GM03348 (cell line): ENCODE results near the gene SULF2.

Source experiments
- DNase-seq: peaks from one replicate; pipeline ENCODE4 v3.0.0; 2012; ENCODE audit warnings: low spot score

Gene SULF2

DNA sequence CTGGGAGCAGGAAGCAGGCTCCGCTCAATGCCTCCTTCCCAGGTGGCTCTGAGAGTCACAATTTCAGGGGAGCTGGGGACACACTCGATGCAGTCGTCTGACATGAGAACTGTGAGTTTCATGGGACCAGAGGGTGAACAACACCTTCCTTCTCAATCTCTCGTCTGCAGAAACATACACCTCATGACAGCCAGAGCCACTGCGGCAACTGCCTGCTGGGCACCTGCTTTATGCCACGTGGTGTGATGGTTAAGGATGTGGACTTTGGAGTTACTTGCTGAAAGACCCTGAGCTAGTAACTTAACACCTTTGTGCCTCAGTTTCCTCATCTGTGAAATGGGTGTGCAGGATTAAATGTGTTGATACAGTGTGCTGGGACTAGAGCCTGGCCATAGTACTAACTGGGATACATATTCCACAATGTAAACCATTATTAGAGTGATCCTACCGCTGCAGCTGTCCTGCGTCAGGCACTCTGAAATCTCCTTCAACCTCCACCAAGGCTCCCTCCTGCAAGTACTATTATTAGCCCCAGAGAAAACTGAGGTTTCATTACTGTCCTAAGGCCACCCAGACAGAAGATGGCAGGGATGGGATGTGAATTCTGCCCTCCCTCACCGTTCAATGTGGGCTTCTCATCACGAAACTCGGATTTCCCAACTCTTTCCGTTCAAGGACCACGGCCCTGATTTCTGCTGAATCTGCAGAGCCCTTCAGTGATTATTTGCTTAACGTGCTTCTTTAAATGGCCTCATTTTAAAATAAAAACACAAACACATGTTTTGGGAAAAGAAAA is 24.4 kb downstream of the SULF2 start:
- no peak for DNase-seq

DNA sequence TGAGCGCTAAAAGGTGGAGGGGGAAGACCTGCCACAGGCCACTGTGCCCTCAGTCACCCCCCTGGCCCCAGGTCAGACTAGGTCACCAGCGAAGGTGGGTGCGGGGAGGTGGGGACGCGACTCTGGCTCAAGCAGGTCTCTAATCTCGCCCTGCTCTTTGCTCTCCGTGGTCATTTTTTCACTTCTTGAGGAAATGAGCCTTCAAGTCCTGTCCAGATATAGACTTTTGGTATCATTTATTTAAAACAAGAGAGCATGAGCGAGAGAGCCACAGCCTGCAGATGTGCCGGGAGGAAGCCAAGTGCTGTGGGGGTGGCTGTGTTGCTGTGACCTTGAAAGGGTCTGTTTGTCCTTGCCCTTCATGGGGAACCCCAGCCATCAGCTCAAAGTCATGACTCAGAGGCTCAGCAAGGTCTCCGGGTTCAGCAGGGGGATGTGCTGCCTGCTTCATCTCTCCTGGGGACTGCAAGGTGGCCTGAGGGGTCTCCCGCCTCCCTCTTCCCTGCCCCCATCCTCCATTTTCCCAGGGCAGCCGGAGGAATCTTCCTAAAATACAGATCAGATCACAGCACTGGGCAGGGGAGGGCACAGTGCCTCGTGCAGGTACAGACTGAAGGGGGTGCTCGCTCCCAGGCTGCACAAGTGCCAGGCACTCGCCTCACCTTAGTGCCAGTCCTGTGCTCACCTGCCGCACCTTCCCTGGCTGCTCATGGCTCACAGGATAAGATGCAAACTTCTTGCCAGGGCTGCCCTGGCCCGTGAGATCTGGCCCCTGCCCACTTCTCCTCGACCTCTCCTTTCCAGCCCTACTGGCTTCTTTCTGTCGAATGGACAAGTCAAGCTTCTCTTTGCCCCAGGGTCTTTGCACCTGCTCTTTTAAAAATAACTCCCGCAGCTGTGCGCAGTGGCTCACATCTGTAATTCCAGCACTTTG is 26.5 kb downstream of the SULF2 start:
- no peak for DNase-seq

DNA sequence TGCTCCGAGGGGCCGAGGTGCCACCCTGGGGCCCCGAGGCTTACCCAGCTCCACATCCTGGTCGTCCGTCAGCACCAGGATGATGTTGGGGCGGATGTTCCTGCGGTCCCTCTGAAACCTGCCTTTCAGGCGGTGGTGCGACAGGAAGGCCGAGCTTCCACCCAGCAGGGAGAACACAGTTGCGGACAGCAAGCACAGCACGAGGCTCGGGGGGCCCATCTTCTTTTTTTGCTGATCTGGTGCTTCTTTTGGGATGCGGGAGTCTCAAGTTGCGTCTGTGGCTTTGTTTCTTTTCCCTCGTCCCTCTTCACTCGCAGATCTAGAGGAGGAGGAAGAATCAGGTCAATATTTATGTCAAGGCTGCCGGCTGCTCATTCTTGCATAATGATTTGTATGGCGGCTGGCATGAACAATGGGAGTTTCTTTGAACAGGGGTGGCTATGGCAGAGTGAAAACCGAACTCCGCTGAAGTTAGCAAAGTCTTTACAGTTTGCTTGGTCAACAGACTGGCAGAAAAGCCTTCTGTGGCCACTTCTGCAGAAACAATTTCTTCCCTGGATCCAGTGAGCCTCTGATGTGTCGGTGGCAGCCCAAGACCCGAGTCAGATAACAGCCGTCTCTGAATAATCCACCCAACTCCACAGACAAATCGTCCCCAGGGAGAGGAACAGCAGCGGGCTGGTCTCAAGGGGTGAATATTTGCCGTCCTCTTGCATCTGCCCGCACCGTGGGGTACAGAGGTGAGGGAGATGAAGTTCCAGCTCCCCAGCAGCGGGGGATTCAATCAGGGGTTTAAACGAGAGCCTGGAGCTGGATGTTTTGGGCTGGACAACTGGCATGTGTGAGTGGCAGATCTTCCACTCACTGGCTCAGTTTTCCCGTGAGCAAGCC is 27.9 kb downstream of the SULF2 start:
- DNase-seq, result no peak

DNA sequence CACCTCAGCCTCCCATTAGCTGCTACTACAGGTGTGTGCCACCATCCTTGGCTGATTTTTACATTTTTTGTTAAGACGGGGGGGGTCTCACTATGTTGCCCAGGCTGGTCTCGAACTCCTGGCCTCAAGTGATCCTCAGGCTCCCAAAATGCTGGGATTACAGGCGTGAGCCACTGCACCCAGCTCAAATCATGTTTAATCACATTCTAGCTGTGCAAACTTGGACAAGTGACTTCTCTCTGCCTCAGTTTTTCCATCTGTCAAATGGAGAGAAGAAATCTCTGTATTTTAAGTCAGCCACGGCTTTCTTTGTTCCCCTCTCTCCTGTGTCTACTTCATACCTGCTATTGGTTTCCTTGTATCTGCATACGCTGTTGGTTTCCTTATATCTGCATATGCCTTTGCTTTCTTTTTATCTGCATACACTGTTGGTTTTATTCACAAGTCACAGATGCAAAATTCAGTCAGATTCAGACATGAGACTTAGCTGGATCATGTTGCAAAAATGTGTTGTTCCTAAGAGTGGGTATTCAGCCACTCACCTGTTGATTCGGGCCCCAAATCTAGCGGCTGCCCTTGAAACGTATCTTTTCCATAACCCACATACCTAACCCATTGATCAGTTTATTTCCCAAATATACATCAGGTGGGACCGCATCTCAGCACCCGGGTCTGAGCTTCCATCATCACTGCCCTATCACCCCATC is 30.2 kb downstream of the SULF2 start:
- no peak for DNase-seq

DNA sequence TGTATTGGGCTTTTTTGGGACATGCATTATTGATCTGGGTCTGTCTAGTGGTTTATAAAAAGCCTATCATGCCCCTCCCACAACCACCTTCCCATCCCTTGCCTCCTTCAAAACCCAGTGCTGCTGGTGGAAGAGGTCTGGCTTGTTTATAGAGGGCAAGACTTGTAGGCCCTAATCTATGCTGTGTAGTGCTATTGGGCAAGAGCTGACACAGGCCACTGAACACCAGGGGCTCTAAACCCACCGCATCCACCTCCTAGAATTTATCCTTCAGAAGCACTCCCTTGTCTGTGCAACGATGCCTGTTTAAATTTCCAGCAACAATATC is 30.9 kb downstream of the SULF2 start:
- DNase-seq, result no peak

DNA sequence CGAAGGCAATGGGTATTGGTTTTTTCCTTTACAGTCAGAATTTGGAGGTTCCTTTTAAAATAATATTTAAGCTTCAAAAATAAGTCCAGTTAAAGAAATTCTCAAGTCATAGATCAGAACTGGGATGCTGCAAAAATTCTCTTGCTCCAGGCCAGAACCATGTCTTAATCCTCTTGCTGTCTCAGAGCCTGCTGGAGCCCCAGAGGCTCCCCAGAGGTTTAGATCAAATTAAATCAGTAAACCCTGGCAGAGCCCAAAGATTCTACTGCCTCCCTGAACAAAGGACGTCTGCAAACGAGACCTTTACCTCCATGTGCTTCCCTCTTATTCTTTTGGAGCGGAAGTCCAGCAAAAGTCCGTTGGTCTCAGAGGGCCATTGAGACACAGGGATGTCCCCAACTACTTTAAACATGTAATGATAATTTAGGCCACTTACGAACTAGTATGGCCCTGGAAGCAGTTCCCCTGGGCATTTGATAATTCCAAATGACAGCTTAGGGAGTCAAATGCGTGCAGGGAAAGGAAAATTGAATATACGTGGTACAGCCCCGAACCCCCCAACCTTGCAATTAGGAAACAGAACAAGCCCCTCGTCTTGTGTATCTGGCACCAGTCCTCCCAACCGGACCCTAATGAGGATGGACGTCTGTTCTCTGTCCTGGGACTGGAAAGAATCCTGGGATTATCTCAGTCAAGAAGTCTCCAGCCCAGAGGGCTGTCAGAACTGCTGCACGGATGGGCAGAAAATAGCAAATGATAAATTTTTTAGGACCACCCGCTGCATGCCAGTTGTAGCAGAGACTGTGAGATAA is 31.5 kb downstream of the SULF2 start:
- DNase-seq, result no peak

DNA sequence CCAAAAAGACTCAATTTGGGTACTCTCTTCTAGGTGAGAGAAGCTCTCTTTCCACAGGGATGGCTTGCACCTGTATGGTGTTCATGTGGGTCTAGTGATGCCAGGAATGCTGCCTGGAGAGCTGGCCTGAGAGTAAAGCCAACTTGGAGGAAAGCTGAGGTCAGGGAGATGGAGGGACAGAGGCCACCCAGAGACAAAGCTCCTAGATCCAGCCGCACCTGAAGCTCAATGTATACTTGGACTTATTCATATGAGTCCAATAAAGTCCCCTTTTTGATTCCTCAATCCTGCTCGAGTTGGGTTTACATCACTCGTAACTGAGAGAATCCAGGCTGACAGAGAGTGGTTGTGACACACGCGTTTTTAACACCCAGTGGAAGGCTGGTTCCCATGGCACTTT is 33.8 kb downstream of the SULF2 start:
- DNase-seq, result no peak

DNA sequence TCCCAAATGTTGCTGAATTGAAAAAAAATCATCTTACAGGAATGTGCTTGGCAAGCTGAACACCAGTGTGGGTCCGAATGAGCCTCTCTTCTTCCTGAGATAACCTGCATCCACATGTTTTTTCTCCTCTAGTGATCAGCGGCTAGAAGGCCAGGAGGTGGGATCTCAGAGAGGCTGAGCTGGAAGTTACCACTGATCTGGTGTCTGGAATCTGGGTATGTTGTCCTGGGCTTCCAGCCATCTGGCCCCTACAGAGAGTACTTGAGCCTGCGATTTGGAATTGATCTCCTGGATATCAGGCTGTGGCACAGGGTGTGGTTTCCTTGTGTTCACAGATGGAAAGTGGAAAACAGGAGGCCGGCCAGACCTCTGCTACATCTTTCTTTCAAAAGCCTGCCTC is 35.9 kb downstream of the SULF2 start:
- DNase-seq, result peak; percentile 22

DNA sequence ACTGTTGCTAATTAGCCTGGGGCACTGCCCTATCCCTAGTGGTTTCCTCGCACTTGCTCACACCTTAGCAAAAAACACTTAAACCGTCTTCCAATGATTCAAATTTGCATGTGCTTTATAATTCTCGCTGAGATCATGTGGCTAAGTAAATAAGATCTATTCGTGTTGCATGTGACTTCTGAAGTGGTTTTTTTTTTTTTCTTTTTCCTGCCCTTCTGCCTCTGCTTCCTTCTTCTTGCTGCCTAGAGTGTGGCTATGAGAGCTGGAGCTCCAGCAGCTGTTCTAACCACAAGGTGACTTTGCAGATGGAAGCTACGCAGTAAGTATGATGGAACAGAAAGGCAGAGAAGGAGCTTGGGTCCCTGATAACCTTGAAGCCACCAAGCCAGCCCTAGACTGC is 36.5 kb downstream of the SULF2 start:
- DNase-seq, result no peak

DNA sequence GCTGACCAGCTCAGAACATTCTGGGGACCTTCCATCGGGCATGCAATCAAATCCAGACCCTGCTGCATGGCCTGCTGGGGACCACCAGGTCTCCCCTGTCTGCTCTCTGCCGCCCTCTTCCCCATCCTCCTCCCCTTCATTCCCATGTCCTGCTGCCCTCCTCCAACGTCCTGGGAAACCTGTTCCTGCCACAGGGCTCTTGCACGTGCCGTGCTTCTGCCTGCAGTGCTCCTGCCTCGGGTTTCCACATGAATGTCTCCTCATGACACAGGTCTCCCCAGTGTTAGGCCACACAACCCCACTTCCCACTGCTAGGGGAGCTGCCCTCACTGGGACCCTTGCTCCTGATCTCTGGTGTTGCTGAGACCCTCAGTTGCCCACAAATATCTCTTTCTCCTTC is 37.2 kb downstream of the SULF2 start:
- no peak for DNase-seq

DNA sequence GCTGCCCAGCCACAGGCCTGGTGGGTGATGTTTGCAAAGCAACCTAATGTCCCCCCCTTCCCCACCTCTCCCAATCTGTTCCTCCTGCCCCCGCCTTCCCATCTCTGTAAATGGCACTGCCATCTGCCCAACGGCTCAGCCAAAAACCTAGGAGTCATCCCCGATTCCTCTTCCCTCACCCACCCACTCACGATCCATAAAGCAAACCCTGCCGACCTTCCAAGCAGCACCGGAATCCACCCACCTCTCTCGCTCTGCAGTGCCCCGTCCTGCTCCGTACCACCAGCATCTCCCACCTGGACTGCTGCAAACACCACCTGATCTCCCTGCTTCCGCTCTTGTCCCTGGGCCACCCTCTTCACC is 37.6 kb downstream of the SULF2 start:
- no peak for DNase-seq

DNA sequence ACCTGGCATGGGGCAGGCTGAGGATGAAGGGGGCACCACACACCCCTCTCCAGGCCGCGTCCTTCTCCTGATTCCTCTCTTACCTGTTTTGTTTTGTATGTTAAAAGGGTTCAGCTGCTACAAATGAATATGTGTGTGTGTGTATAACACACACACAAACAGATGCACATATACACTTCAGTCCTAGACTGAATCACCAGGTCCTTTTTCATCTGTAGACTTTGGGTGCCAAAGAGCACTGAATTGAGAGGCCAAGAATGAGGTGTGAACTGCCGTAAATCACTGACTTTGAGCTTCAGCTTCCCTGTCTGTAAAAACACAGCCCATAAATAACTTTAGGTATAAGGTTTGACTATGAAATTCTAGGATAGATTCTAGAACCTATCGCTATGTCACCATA is 40.5 kb downstream of the SULF2 start:
- no peak for DNase-seq

DNA sequence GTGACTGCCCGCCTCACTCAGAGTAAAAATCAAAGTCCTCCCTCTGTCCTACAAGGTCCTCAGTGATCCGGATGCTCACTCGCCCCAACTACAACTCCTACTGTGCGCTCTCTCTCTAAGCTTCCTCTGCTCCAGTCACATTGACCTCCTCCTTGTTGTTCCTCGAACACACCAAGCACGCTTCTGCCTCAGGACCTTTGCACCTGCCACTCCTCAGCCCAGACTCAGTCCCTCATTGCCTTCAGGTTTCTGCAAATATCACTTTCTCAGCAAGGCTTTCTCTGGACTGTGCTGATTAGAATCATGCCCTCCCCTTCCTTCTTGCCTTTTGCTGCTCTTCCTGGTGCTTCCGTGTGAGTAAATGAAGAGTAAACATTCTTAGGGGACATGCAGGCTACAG is 41.6 kb downstream of the SULF2 start:
- DNase-seq, result no peak

DNA sequence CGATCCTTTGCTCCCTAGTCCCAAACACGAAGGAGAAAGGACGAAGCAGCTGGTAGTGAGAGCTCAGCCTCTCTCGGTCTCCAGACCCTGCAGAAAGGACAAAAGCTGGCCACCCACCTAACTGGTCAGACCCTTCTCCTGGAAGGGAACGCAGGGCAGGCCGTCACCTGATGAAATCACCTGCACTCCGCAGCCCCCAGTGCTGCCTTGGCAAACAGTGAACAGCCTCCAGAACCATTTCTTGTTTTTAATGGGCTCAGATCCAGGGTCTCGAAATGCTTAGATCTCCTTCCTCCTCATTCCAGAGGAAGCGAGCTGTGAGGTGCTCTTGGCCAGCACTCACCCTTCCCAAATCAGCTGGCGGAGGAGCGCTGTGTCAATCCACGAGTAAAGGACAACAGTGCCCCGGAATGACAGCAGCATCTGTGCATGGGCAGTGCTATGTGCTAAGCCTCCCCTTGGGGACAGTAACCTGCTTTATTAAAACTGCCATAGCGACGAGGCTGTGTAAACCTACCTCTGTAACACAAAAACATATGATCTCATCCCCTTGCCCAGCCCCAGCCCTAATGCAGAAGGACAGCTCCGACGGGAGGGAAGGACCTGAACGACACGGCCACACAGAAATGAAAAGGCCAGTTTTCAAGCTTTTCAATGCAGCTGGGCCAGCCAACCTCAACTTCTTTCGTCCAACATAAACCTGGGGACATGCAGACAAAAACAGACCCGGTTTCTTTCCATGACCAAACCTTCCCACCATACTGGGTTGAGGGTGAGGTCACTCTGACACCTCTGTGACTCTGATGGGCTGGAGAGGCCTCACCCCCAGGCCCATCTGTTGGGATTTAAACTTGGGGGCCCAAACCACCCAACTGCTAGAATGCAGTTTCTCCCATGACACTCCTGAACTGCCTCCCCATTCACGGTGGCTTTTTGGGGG is 43.3 kb downstream of the SULF2 start:
- DNase-seq, result no peak

DNA sequence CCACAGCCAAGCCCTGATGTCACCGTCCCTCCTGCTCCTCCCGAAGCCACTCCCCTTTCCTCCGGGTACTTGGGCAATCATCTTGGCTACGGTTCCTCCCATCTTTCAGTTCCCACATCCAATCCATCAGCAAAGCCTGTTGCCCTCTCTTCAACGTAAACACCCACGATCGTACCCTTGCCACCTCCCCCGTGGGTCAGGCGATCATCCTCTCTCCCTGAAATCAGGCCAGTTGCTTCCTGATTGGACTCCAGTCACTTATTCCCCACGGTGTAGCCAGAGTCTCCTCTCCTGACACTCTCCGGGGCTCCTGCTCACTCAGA is 44.5 kb downstream of the SULF2 start:
- DNase-seq, result no peak

DNA sequence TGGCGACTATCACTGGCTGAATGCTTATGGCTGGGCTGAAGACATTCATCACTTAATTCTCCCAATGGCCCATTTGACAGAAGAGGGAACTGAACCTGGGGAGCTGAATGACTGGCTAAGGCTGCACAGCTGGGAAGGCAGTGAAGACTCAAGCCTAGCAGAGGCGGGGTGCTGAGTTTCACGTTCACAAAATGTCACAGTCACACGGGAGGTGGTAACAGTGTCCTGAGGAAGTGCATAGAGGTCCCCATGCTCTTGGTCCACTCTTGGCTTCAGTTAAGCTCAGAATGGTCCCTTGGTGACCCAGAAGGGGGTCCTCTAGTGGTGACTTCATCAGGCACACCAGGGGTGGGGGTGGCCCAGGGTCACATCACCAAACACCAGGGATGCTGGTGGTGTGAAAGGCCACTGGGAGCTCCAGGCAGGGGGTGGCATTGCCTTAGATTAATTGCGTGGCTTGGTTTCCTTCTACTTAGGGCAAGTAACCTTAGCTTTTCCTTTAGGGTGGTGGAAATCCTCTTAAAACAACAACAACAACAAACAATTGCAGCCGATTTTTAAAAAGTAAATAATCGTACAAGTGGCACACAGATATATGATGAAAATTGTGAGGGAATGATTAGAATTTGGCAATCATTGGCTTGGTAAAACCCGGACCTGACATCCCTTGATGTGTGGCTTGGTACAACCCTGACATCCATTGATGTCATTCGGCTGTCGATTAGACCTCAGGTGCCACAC is 45.0 kb downstream of the SULF2 start:
- DNase-seq, result no peak

DNA sequence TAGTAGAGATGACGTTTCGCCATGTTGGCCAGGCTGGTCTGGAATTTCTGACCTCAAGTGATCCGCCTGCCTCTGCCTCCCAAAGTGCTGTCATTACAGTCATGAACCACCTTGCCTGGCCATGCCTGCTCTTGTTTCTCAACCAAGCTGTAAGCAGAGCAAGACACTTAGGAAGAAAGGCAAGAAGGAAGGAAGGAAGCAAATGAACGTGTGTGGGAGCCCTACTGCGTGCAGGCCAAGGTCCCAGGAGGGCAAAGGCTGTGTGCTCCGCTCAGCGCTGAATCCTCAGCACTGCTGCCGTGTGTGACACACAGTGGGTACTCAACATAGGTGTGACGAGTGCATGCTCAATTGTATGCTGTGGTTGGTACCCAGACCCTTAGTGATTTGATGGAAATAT is 47.4 kb downstream of the SULF2 start:
- no peak for DNase-seq

DNA sequence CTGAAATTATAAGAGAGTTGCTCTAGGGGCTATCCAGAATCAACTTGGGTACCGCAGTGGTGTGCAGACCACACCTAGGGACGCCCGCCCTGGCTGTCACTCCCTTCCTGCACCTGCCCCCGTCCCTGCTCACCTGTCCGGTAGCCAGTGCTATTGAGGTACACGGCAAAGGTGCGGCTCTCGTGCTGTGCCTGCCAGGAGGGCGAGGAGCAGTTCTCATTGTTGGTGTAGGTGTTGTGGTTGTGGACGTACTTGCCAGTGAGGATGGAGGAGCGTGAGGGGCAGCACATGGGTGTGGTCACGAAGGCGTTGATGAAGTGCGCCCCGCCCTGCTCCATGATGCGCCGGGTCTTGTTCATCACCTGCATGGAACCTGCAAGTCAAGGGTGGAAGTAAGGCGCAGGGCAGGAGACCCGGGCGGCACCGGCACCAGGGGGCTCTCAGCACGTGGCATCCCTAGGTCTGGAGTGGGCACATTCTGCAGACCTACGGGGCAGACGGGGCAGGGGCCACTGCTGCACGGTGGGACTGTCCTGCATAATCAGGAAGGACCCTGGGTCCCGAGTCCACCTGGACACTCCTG is 48.6 kb downstream of the SULF2 start:
- DNase-seq, result no peak
